Measurements from ENCODE around the gene PEX11G. TPM values are rescaled to one million over a fixed set of nuclear protein-coding genes. Genes with fewer than 3 reads are reported as not detected.
"Not testable (repeated sequence)": the region's sequence is repeated elsewhere in the genome, so short reads cannot be mapped to it uniquely, and the experiment has no call there.

Gene PEX11G
- total RNA-seq, 1 experiment from 2014 or later = 9.1 TPM

- in situ Hi-C loops (cut with HindIII; ENCODE audit: low pct_unique_long_range_greater_than_20kb, low sequenced_read_pairs) = no loop called here
- DNase-seq (ENCODE audit: low read depth) = no peak
These were observed 38.3 kb downstream of the PEX11G start for GRCh38 chr19:7450243-7451223.

GRCh38 chr19:7449391-7450070 lies 39.3 kb downstream of the PEX11G start:
- in situ Hi-C loops (cut with HindIII; ENCODE audit: low pct_unique_long_range_greater_than_20kb, low sequenced_read_pairs); DNase-seq (ENCODE audit: low read depth): not testable (repeated sequence)

- in situ Hi-C loops (cut with HindIII; ENCODE audit: low pct_unique_long_range_greater_than_20kb, low sequenced_read_pairs) = no loop called here
- no peak for DNase-seq (ENCODE audit: low read depth)
These were observed 41.2 kb downstream of the PEX11G start for GRCh38 chr19:7447648-7448047.

- in situ Hi-C loops (cut with HindIII; ENCODE audit: low pct_unique_long_range_greater_than_20kb, low sequenced_read_pairs) = no loop called here
- no peak for DNase-seq (ENCODE audit: low read depth)
These were observed 43.7 kb downstream of the PEX11G start for GRCh38 chr19:7445104-7445503.

- no peak for DNase-seq (ENCODE audit: low read depth)
- in situ Hi-C loops (cut with HindIII; ENCODE audit: low pct_unique_long_range_greater_than_20kb, low sequenced_read_pairs) = no loop called here
These were observed 44.8 kb downstream of the PEX11G start for GRCh38 chr19:7444042-7444441.

GRCh38 chr19:7442423-7442822 lies 46.4 kb downstream of the PEX11G start:
- no peak for DNase-seq (ENCODE audit: low read depth)
- in situ Hi-C loops (cut with HindIII; ENCODE audit: low pct_unique_long_range_greater_than_20kb, low sequenced_read_pairs) = no loop called here

- DNase-seq (ENCODE audit: low read depth) = no peak
- in situ Hi-C loops (cut with HindIII; ENCODE audit: low pct_unique_long_range_greater_than_20kb, low sequenced_read_pairs) = no loop called here
These were observed 47.2 kb downstream of the PEX11G start for GRCh38 chr19:7441468-7442146.

- in situ Hi-C loops (cut with HindIII; ENCODE audit: low pct_unique_long_range_greater_than_20kb, low sequenced_read_pairs) = no loop called here
- no peak for DNase-seq (ENCODE audit: low read depth)
These were observed 48.5 kb downstream of the PEX11G start for GRCh38 chr19:7440188-7440975.

- no peak for DNase-seq (ENCODE audit: low read depth)
- in situ Hi-C loops (cut with HindIII; ENCODE audit: low pct_unique_long_range_greater_than_20kb, low sequenced_read_pairs) = no loop called here
These were observed 53.2 kb downstream of the PEX11G start for GRCh38 chr19:7435586-7435985.

GRCh38 chr19:7434391-7434790 lies 54.4 kb downstream of the PEX11G start:
- in situ Hi-C loops (cut with HindIII; ENCODE audit: low pct_unique_long_range_greater_than_20kb, low sequenced_read_pairs) = no loop called here
- no peak for DNase-seq (ENCODE audit: low read depth)

GRCh38 chr19:7433456-7433855 lies 55.4 kb downstream of the PEX11G start:
- in situ Hi-C loops (cut with HindIII; ENCODE audit: low pct_unique_long_range_greater_than_20kb, low sequenced_read_pairs); DNase-seq (ENCODE audit: low read depth): not testable (repeated sequence)

GRCh38 chr19:7429638-7430282 lies 59.1 kb downstream of the PEX11G start:
- in situ Hi-C loops (cut with HindIII; ENCODE audit: low pct_unique_long_range_greater_than_20kb, low sequenced_read_pairs) = no loop called here
- no peak for DNase-seq (ENCODE audit: low read depth)

GRCh38 chr19:7428651-7429113 lies 60.2 kb downstream of the PEX11G start:
- in situ Hi-C loops (cut with HindIII; ENCODE audit: low pct_unique_long_range_greater_than_20kb, low sequenced_read_pairs) = no loop called here
- DNase-seq (ENCODE audit: low read depth) = no peak

- in situ Hi-C loops (cut with HindIII; ENCODE audit: low pct_unique_long_range_greater_than_20kb, low sequenced_read_pairs) = no loop called here
- DNase-seq (ENCODE audit: low read depth) = no peak
These were observed 60.9 kb downstream of the PEX11G start for GRCh38 chr19:7427944-7428343.

GRCh38 chr19:7426986-7427385 lies 61.8 kb downstream of the PEX11G start:
- no peak for DNase-seq (ENCODE audit: low read depth)
- in situ Hi-C loops (cut with HindIII; ENCODE audit: low pct_unique_long_range_greater_than_20kb, low sequenced_read_pairs) = no loop called here
